ENCODE measurements around the gene SIPA1L3.

GRCh38 chr19:38009650-38010242 lies 102.7 kb downstream of the SIPA1L3 start:
- no peak for TF ChIP-seq CTCF (IDR thresholded peaks at IDR 0.05; ENCODE audit: low read length)
- no peak for TF ChIP-seq EZH2 (optimal IDR thresholded peaks at IDR 0.05; ENCODE audit: low read depth, low read length)
